T-cell (primary cell): Measurements from ENCODE around the gene BTG1. TPM values are rescaled to one million over a fixed set of nuclear protein-coding genes. Genes with fewer than 3 reads are reported as not detected.
A peak's percentile ranks its signal among the peaks of the same experiment; 100 is the strongest.

ENCODE experiments used
- ATAC-seq, 4 experiments: fragments of 200-7000 bp in 3 of 4; fragments of 150-1000 bp in 1 of 4; cut with Tn5 transposase; replicated peaks in 1 of 4; 1 replicate in 3 of 4; 2 replicates in 1 of 4; pipeline ENCODE4 v1.10.0; 2021; ENCODE audit warnings: moderate library complexity in 3 of 4, mild to moderate bottlenecking in 2 of 4, moderate number of reproducible peaks in 1 of 4
- CTCF ChIA-PET, 2 donors: fragments of 300-600 bp; sonication (Branson Sonifier 250); formaldehyde crosslinking; loops; one replicate each; lab custom pipeline; 2022; ENCODE audit warnings: antibody characterized with exemption in 2 of 2; lab: Charles Lee
- POLR2A ChIA-PET, 2 donors: fragments of 300-600 bp; sonication (Branson Sonifier 250); formaldehyde crosslinking; loops; one replicate each; lab custom pipeline; 2022; ENCODE audit warnings: antibody characterized with exemption in 2 of 2; lab: Charles Lee
- DNase-seq, 35 experiments: peaks; one replicate each; pipeline versions ENCODE4 v3.0.0 to v3.0.0-alpha.2; 2013 to 2023
- H3K27ac ChIP-seq: one replicate; pipeline ENCODE4 v1.5.1; 2013; ENCODE audit warnings: low read length
- H3K27me3 ChIP-seq, 2 experiments: replicated peaks in 1 of 2; 1 replicate in 1 of 2; 2 replicates in 1 of 2; pipeline versions ENCODE4 v1.6.1 to v1.7.0; 2013; ENCODE audit warnings: low read length in 1 of 2, mixed read lengths in 1 of 2; ENCODE audit not compliant: control insufficient read depth in 2 of 2, insufficient read depth in 2 of 2; ENCODE audit errors: extremely low read depth in 1 of 2
- H3K36me3 ChIP-seq, 2 donors: 1 replicate in 1 of 2; 2 replicates in 1 of 2; pipeline versions ENCODE4 v1.6.1 to v1.7.0; 2013; ENCODE audit warnings: low read length in 1 of 2; ENCODE audit not compliant: control insufficient read depth in 2 of 2, insufficient read depth in 1 of 2; ENCODE audit errors: extremely low read depth in 1 of 2
- H3K4me1 ChIP-seq, 2 experiments: 1 replicate in 1 of 2; 2 replicates in 1 of 2; pipeline versions ENCODE4 v1.6.1 to v1.7.0; 2013; ENCODE audit warnings: low read length in 2 of 2, mixed read lengths in 1 of 2; ENCODE audit not compliant: insufficient read depth in 2 of 2, control insufficient read depth in 1 of 2; ENCODE audit errors: extremely low read depth in 1 of 2
- H3K4me3 ChIP-seq, 2 donors: 1 replicate in 1 of 2; 2 replicates in 1 of 2; pipeline versions ENCODE4 v1.5.1 to v1.7.0; 2013; ENCODE audit warnings: mild to moderate bottlenecking in 2 of 2, low read length in 1 of 2, moderate library complexity in 1 of 2; ENCODE audit not compliant: control insufficient read depth in 1 of 2; ENCODE audit errors: extremely low read depth in 1 of 2
- H3K9me3 ChIP-seq: 2 replicates; pipeline ENCODE4 v1.7.0; 2013
- H3K27ac Mint-ChIP-seq, 2 donors: one replicate each; pipeline ENCODE4 v1.8.0; 2020 to 2021; ENCODE audit warnings: mild to moderate bottlenecking in 2 of 2, mixed read lengths in 2 of 2
- H3K27me3 Mint-ChIP-seq, 2 donors: one replicate each; pipeline ENCODE4 v1.8.0; 2021 to 2022; ENCODE audit warnings: mixed read lengths in 2 of 2
- H3K36me3 Mint-ChIP-seq: one replicate; pipeline ENCODE4 v1.8.0; 2021; ENCODE audit warnings: mixed read lengths
- H3K4me1 Mint-ChIP-seq, 3 donors: one replicate each; pipeline ENCODE4 v1.8.0; 2020 to 2022; ENCODE audit warnings: mixed read lengths in 3 of 3, mild to moderate bottlenecking in 1 of 3
- H3K4me3 Mint-ChIP-seq, 3 donors: one replicate each; pipeline ENCODE4 v1.8.0; 2020 to 2022; ENCODE audit warnings: mild to moderate bottlenecking in 3 of 3, mixed read lengths in 3 of 3, moderate library complexity in 3 of 3
- H3K9me3 Mint-ChIP-seq, 3 donors: one replicate each; pipeline ENCODE4 v1.8.0; 2020 to 2022; ENCODE audit warnings: mixed read lengths in 3 of 3
- WGBS: methylation state at CpG from one replicate; pipeline ENCODE4 v1.1.5; 2013; ENCODE audit warnings: missing lambda C conversion rate; ENCODE audit not compliant: insufficient coverage; 5-methylcytosine and 5-hydroxymethylcytosine counted together
- total RNA-seq, 35 experiments: library from RNA in 6 of 35; stranded (reverse) in 6 of 35; fragments of 120-200 nt in 1 of 35; gene quantifications; one replicate each; pipeline versions ENCODE4 v1.2.1 to v1.2.4 and lab custom pipeline; 2013 to 2026

BTG1 gene
- total RNA-seq, 5 donors from 2014 or later (not counting 1 experiment from before 2014, with no cell fraction given): 484 to 1,238 (median 551) TPM

- DNase-seq: no peak
- ChIA-PET POLR2A (interaction anchor here (0.6 to 2.6 kb wide), 5 partner anchors 16 to 246 kb away, joined by 3 to 10 read pairs (median 3); no protein-coding TSS in a partner anchor), CTCF (interaction anchor here (0.5 to 0.7 kb wide), 4 partner anchors 24 to 769 kb away, joined by 3 read pairs; partner anchors contain the start of gene BTG1 (in 1 of the 2))
- Mint-ChIP-seq H3K27me3 (no peaks in the 10 kb centered on the region), H3K4me1 (peaks cover 45 to 60% (median 55%) of the 10 kb centered on the region in 3 donors), H3K9me3 (peaks cover 8 to 29% (median 24%) of the 10 kb centered on the region in 3 donors), H3K4me3 (no peak overlapping the region), H3K27ac (peak overlapping the region; percentile 28 to 53), H3K36me3 (peaks cover 64% of the 10 kb centered on the region)
- Histone ChIP-seq H3K27me3 (no peaks in the 10 kb centered on the region), H3K4me3 (no peak overlapping the region), H3K36me3 (no peaks in the 10 kb centered on the region), H3K27ac (no peak overlapping the region), H3K9me3 (no peaks in the 10 kb centered on the region), H3K4me1 (peaks cover 0 to 4% of the 10 kb centered on the region in 2 experiments)
- peak in 2 of 4 experiments; percentile 3 to 17 for ATAC-seq
These were observed 23.8 kb downstream of the BTG1 start for GRCh38 chr12:92121826-92122225.

- CTCF ChIA-PET: no interaction called here
- no peak overlapping the region for H3K4me3 Mint-ChIP-seq
- peak overlapping the region; percentile 55 for H3K27ac Mint-ChIP-seq
- DNase-seq: no peak
- H3K36me3 Mint-ChIP-seq: peaks cover 50% of the 10 kb centered on the region
- peaks cover 8 to 29% (median 24%) of the 10 kb centered on the region in 3 donors for H3K9me3 Mint-ChIP-seq
- H3K27me3 Mint-ChIP-seq: no peaks in the 10 kb centered on the region
- H3K27me3 ChIP-seq: no peaks in the 10 kb centered on the region
- no peaks in the 10 kb centered on the region for H3K36me3 ChIP-seq
- H3K27ac ChIP-seq: no peak overlapping the region
- H3K9me3 ChIP-seq: no peaks in the 10 kb centered on the region
- POLR2A ChIA-PET: interaction anchor here (0.7 to 0.8 kb wide), 3 partner anchors 23 to 358 kb away, joined by 3 to 4 read pairs (median 3); no protein-coding TSS in a partner anchor
- no peaks in the 10 kb centered on the region for H3K4me1 ChIP-seq
- H3K4me3 ChIP-seq: no peak overlapping the region
- ATAC-seq: peak in 1 of 4 experiments; percentile 11
- 67% methylated on average over 1 of the region's 2 CpGs for WGBS
- H3K4me1 Mint-ChIP-seq: peaks cover 47 to 55% (median 50%) of the 10 kb centered on the region in 3 donors
These were observed 26.7 kb downstream of the BTG1 start for GRCh38 chr12:92118826-92119536.

GRCh38 chr12:92114834-92115233 lies 30.8 kb downstream of the BTG1 start:
- Histone ChIP-seq H3K9me3 (no peaks in the 10 kb centered on the region), H3K4me3 (no peak overlapping the region), H3K4me1 (peaks cover 2 to 14% of the 10 kb centered on the region in 2 experiments), H3K27me3 (no peaks in the 10 kb centered on the region), H3K36me3 (no peaks in the 10 kb centered on the region), H3K27ac (no peak overlapping the region)
- DNase-seq (no peak), ATAC-seq (peak in 2 of 4 experiments; percentile 4 to 21)
- Mint-ChIP-seq H3K27ac (peak overlapping the region; percentile 64 to 77), H3K4me3 (peak overlapping the region; percentile 49 to 57 (median 51)), H3K9me3 (peaks cover 0 to 12% (median 9%) of the 10 kb centered on the region in 3 donors), H3K27me3 (no peaks in the 10 kb centered on the region), H3K36me3 (peaks cover 25% of the 10 kb centered on the region), H3K4me1 (peaks cover 64 to 70% (median 65%) of the 10 kb centered on the region in 3 donors)
- ChIA-PET POLR2A (interaction anchor here (0.6 to 1.5 kb wide), 8 partner anchors 10 to 346 kb away, joined by 3 to 8 read pairs (median 4); no protein-coding TSS in a partner anchor), CTCF (interaction anchor here (0.5 to 1.4 kb wide), 9 partner anchors 9 to 454 kb away, joined by 3 to 6 read pairs (median 3); no protein-coding TSS in a partner anchor)
- no CpG with 5 or more reads among the region's 2 CpGs for WGBS

- H3K27me3 Mint-ChIP-seq: no peaks in the 10 kb centered on the region
- H3K4me3 Mint-ChIP-seq: peak overlapping the region; percentile 62 to 68 (median 62)
- ChIA-PET CTCF (interaction anchor here in 1 of 2 donors (1.5 kb wide), 1 partner anchor 81 kb away, joined by 4 read pairs; no protein-coding TSS in a partner anchor), POLR2A (interaction anchor here (0.6 to 2.0 kb wide), 5 partner anchors 9 to 35 kb away, joined by 3 to 7 read pairs (median 5); partner anchors contain the start of gene BTG1 (in 1 of the 2))
- no peak for DNase-seq
- H3K4me1 Mint-ChIP-seq: peaks cover 83 to 92% (median 85%) of the 10 kb centered on the region in 3 donors
- peak overlapping the region; percentile 53 to 92 for H3K27ac Mint-ChIP-seq
- H3K4me1 ChIP-seq: peaks cover 10 to 21% of the 10 kb centered on the region in 2 experiments
- H3K36me3 Mint-ChIP-seq: peaks cover 15% of the 10 kb centered on the region
- H3K27me3 ChIP-seq: no peaks in the 10 kb centered on the region
- no peaks in the 10 kb centered on the region for H3K9me3 Mint-ChIP-seq
- no peak for ATAC-seq
- H3K4me3 ChIP-seq: no peak overlapping the region
- H3K9me3 ChIP-seq: no peaks in the 10 kb centered on the region
- H3K36me3 ChIP-seq: no peaks in the 10 kb centered on the region
- H3K27ac ChIP-seq: no peak overlapping the region
These were observed 34.4 kb downstream of the BTG1 start for GRCh38 chr12:92111256-92111655.

GRCh38 chr12:92110083-92110640 lies 35.5 kb downstream of the BTG1 start:
- Mint-ChIP-seq H3K27me3 (no peaks in the 10 kb centered on the region), H3K4me1 (peaks cover 86 to 92% (median 88%) of the 10 kb centered on the region in 3 donors), H3K36me3 (peaks cover 15% of the 10 kb centered on the region), H3K4me3 (peak overlapping the region; percentile 62 to 68 (median 62)), H3K27ac (peak overlapping the region; percentile 53 to 92), H3K9me3 (no peaks in the 10 kb centered on the region)
- ChIA-PET POLR2A (interaction anchor here in 1 of 2 donors (0.6 to 0.9 kb wide), 6 partner anchors 22 to 183 kb away, joined by 3 to 12 read pairs (median 6); no protein-coding TSS in a partner anchor), CTCF (interaction anchor here in 1 of 2 donors (0.6 kb wide), 1 partner anchor 674 kb away, joined by 5 read pairs; no protein-coding TSS in a partner anchor)
- Histone ChIP-seq H3K4me1 (peaks cover 13 to 24% of the 10 kb centered on the region in 2 experiments), H3K27ac (peak overlapping the region; percentile 7), H3K9me3 (no peaks in the 10 kb centered on the region), H3K27me3 (no peaks in the 10 kb centered on the region), H3K36me3 (no peaks in the 10 kb centered on the region), H3K4me3 (no peak overlapping the region)
- no CpG with 5 or more reads among the region's 1 CpG for WGBS
- no peak for DNase-seq
- no peak for ATAC-seq

GRCh38 chr12:92109613-92110012 lies 36.0 kb downstream of the BTG1 start:
- Histone ChIP-seq H3K27me3 (no peaks in the 10 kb centered on the region), H3K36me3 (no peaks in the 10 kb centered on the region), H3K27ac (no peak overlapping the region), H3K4me1 (peaks cover 13 to 24% of the 10 kb centered on the region in 2 experiments), H3K4me3 (no peak overlapping the region), H3K9me3 (no peaks in the 10 kb centered on the region)
- Mint-ChIP-seq H3K4me3 (peak overlapping the region; percentile 35 to 68 (median 62)), H3K9me3 (no peaks in the 10 kb centered on the region), H3K4me1 (peaks cover 84 to 89% (median 87%) of the 10 kb centered on the region in 3 donors), H3K36me3 (peaks cover 10% of the 10 kb centered on the region), H3K27ac (peak overlapping the region; percentile 53 to 92), H3K27me3 (no peaks in the 10 kb centered on the region)
- DNase-seq: no peak
- ChIA-PET POLR2A (interaction anchor here in 1 of 2 donors (0.6 to 0.7 kb wide), 2 partner anchors 119 to 183 kb away, joined by 3 to 12 read pairs; no protein-coding TSS in a partner anchor), CTCF (interaction anchor here in 1 of 2 donors (0.6 kb wide), 1 partner anchor 674 kb away, joined by 5 read pairs; no protein-coding TSS in a partner anchor)
- ATAC-seq: peak in 1 of 4 experiments; percentile 19
- 100% methylated on average over 1 of the region's 4 CpGs for WGBS
